Common myeloid progenitor, CD34-positive (primary cell): Measurements from ENCODE around the gene SLC24A3.

Source experiments
- CTCF ChIA-PET: fragments of 350-600 bp; sonication (Branson Sonifier 250); formaldehyde crosslinking; loops from one replicate; lab custom pipeline; 2021; ENCODE audit warnings: antibody characterized with exemption; lab: Charles Lee
- POLR2A ChIA-PET: fragments of 350-600 bp; sonication (Branson Sonifier 250); formaldehyde crosslinking; loops from one replicate; lab custom pipeline; 2021; ENCODE audit warnings: antibody characterized with exemption; lab: Charles Lee
- DNase-seq, 3 donors: peaks; one replicate each; pipeline versions ENCODE4 v3.0.0 to v3.0.0-alpha.2; 2013
- H3K27ac ChIP-seq, 2 experiments: 1 replicate in 1 of 2; 2 replicates in 1 of 2; pipeline ENCODE4 v1.7.0; 2013; ENCODE audit warnings: inconsistent platforms in 2 of 2, low read length in 2 of 2, mild to moderate bottlenecking in 2 of 2, low read depth in 1 of 2, moderate library complexity in 1 of 2; ENCODE audit not compliant: severe bottlenecking in 2 of 2, insufficient read depth in 1 of 2, poor library complexity in 1 of 2
- H3K27me3 ChIP-seq, 5 experiments: replicated peaks in 2 of 5; 1 replicate in 3 of 5; 2 replicates in 2 of 5; pipeline versions ENCODE4 v1.6.1 to v1.7.0; 2013; ENCODE audit warnings: low read length in 4 of 5, mild to moderate bottlenecking in 2 of 5, moderate library complexity in 2 of 5, inconsistent platforms in 1 of 5; ENCODE audit not compliant: insufficient read depth in 5 of 5, control insufficient read depth in 4 of 5
- H3K36me3 ChIP-seq, 4 experiments: 1 replicate in 2 of 4; 2 replicates in 2 of 4; pipeline versions ENCODE4 v1.6.1 to v1.7.0; 2013; ENCODE audit warnings: low read length in 3 of 4, control low read depth in 1 of 4, mild to moderate bottlenecking in 1 of 4; ENCODE audit not compliant: control insufficient read depth in 4 of 4, insufficient read depth in 4 of 4
- H3K4me1 ChIP-seq, 4 experiments: 1 replicate in 3 of 4; 2 replicates in 1 of 4; pipeline versions ENCODE4 v1.6.1 to v1.7.1; 2013; ENCODE audit warnings: low read length in 3 of 4, mild to moderate bottlenecking in 3 of 4, control low read depth in 1 of 4, inconsistent platforms in 1 of 4, moderate library complexity in 1 of 4; ENCODE audit not compliant: control insufficient read depth in 4 of 4, insufficient read depth in 4 of 4; ENCODE audit errors: control extremely low read depth in 1 of 4
- H3K4me3 ChIP-seq, 7 experiments: 1 replicate in 4 of 7; 2 replicates in 3 of 7; pipeline versions ENCODE4 v1.5.1 to v1.7.0; 2013; ENCODE audit warnings: mild to moderate bottlenecking in 7 of 7, low read length in 6 of 7, moderate library complexity in 6 of 7, inconsistent platforms in 2 of 7, low read depth in 2 of 7, control low read depth in 1 of 7; ENCODE audit not compliant: insufficient read depth in 4 of 7, control insufficient read depth in 1 of 7; ENCODE audit errors: extremely low read depth in 1 of 7
- H3K9me3 ChIP-seq, 5 experiments: 1 replicate in 4 of 5; 2 replicates in 1 of 5; pipeline versions ENCODE4 v1.6.1 to v1.7.1; 2013; ENCODE audit warnings: low read length in 4 of 5, mild to moderate bottlenecking in 2 of 5, inconsistent platforms in 1 of 5, low read depth in 1 of 5, moderate library complexity in 1 of 5; ENCODE audit not compliant: control insufficient read depth in 4 of 5, insufficient read depth in 2 of 5; ENCODE audit errors: control extremely low read depth in 1 of 5
- WGBS: methylation state at CpG from one replicate; pipeline ENCODE4 v1.1.5; 2013; ENCODE audit not compliant: insufficient coverage; 5-methylcytosine and 5-hydroxymethylcytosine counted together

The SLC24A3 gene

DNA sequence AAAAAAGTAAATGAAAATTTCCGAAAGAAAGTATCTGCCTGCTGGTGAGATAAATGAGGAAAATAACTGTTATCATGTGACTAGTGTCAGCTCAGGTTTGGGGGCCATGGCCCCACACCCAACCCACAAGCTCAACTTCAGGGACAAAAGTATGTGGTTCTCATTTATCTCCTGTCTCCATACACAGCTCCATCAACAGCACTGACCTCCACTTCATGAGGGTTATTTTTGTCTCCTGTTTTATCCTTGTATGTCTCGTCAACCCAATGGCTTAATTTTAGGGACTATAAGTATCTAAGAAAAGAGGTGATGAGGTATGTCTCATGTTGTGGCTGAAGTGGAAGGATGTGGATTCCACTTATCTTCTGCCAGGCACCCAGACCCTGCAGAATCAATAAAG, 274.0 kb downstream of the SLC24A3 start:
- DNase-seq = peak in 2 of 3 donors; percentile 29 to 44
- H3K27me3 ChIP-seq = no peaks in the 10 kb centered on the region
- H3K4me3 ChIP-seq = no peak overlapping the region
- H3K27ac ChIP-seq = no peak overlapping the region
- ChIA-PET CTCF (no interaction called here), POLR2A (no interaction called here)
- H3K36me3 ChIP-seq = no peaks in the 10 kb centered on the region
- no peaks in the 10 kb centered on the region for H3K9me3 ChIP-seq
- peaks cover 0 to 3% (median 1%) of the 10 kb centered on the region in 4 experiments for H3K4me1 ChIP-seq
- no CpG with 5 or more reads among the region's 2 CpGs for WGBS

GRCh38 chr20:19487420-19487819, 275.0 kb downstream of the SLC24A3 start:
- POLR2A ChIA-PET = no interaction called here

DNA sequence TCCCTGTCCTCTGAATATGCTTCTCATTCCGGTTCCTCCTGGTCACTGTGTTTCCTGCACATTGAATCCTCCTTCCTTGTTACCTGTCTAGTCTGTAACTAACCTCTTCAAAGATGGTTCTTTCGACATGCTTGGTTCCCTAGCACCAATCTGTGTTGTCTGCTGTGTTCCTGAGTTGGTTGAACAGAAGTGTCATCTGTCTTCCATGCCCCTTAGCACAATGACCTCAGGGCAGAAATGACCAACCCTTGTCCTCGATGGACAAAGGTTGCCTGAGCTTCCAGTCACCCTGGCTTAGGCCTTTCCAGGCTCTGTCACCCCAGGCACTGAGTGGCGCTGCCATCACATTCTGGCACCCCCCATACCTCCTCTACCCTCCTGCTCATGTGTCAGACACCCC, 278.8 kb downstream of the SLC24A3 start:
- no peak overlapping the region for H3K4me3 ChIP-seq
- POLR2A ChIA-PET = no interaction called here
- WGBS = 98% methylated on average over 4 of the region's 4 CpGs
- H3K27ac ChIP-seq = no peak overlapping the region
- CTCF ChIA-PET = no interaction called here
- DNase-seq = no peak
- no peaks in the 10 kb centered on the region for H3K27me3 ChIP-seq
- peaks cover 0 to 3% (median 1%) of the 10 kb centered on the region in 4 experiments for H3K4me1 ChIP-seq
- H3K36me3 ChIP-seq = no peaks in the 10 kb centered on the region
- no peaks in the 10 kb centered on the region for H3K9me3 ChIP-seq

More at GRCh38 chr20:19487420-19487819, 275.0 kb downstream of the SLC24A3 start:
- H3K4me1 ChIP-seq = peaks cover 0 to 3% (median 1%) of the 10 kb centered on the region in 4 experiments
- H3K4me3 ChIP-seq = no peak overlapping the region
- no peaks in the 10 kb centered on the region for H3K36me3 ChIP-seq
- H3K27me3 ChIP-seq = no peaks in the 10 kb centered on the region
- no peaks in the 10 kb centered on the region for H3K9me3 ChIP-seq
- no peak for DNase-seq
- CTCF ChIA-PET = interaction anchor here (0.9 kb wide), 1 partner anchor 15 kb away, joined by 3 read pairs; no protein-coding TSS in a partner anchor
- no peak overlapping the region for H3K27ac ChIP-seq
- WGBS = 83% methylated on average over 1 of the region's 1 CpG

DNA sequence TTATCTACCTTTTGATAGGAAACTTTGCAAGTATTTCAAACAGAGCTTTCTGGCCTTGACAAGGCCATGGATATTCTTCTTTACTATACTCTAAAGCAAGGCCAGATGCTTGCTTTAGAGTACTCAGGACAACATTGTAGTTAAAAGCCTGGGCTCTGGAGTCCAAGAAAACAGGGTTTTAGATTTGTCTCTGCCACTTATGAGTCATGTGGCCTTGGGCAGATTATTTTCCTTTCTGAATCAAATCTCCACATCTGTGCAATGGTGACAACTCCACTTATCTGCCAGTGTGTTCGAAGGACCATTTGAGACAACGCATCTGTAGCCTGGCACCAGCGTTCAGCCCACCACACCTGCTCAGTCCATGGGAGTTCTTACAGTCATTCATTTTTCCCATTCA, 279.7 kb downstream of the SLC24A3 start:
- CTCF ChIA-PET = interaction anchor here (0.8 kb wide), 1 partner anchor 35 kb away, joined by 4 read pairs; no protein-coding TSS in a partner anchor
- Histone ChIP-seq H3K4me3 (no peak overlapping the region), H3K27ac (no peak overlapping the region), H3K9me3 (no peaks in the 10 kb centered on the region), H3K36me3 (no peaks in the 10 kb centered on the region), H3K4me1 (no peaks in the 10 kb centered on the region), H3K27me3 (no peaks in the 10 kb centered on the region)
- DNase-seq = no peak
- 94% methylated on average over 3 of the region's 3 CpGs for WGBS
- POLR2A ChIA-PET = no interaction called here

GRCh38 chr20:19492687-19493336, 280.4 kb downstream of the SLC24A3 start:
- H3K27ac ChIP-seq = no peak overlapping the region
- no peaks in the 10 kb centered on the region for H3K27me3 ChIP-seq
- CTCF ChIA-PET = interaction anchor here (0.8 kb wide), 1 partner anchor 35 kb away, joined by 4 read pairs; no protein-coding TSS in a partner anchor
- no peaks in the 10 kb centered on the region for H3K4me1 ChIP-seq
- POLR2A ChIA-PET = no interaction called here
- H3K36me3 ChIP-seq = no peaks in the 10 kb centered on the region
- no peak overlapping the region for H3K4me3 ChIP-seq
- 86% methylated on average over 2 of the region's 6 CpGs for WGBS
- H3K9me3 ChIP-seq = no peaks in the 10 kb centered on the region
- no peak for DNase-seq

DNA sequence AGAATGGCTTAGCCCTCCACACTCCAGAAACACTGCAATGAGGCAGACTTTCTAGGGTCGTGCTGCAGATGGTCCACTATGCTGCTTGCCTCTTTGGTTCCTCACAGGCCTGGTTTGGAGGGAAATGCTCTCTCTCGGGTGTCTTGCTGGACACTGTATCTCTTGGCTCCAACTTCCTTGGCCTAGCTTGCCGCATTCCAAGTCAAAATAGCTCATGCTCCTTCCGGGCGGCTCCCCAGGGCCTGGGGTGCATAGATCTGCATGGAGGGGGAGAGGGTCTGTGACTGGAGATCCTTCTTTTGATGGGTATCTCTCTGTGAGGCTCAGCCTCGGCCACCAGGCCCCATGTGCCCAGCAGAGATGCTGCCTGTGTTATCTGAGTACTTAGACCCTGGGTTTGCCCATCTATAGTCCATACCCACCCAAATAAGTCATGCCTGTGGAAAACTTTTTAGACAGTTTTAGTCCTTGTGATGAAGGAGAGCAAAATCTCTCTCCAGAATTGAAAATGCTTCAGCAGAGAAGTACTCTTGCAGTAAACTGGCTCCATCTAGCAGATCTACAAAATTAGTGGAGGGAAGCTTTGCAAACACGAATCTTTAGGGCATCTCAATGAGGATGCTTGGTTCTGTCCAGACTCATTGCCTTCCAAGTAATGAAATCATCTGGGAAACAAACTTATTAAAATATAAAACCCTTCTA, 281.5 kb downstream of the SLC24A3 start:
- Histone ChIP-seq H3K4me1 (peaks cover 0 to 8% (median 4%) of the 10 kb centered on the region in 4 experiments), H3K9me3 (no peaks in the 10 kb centered on the region), H3K4me3 (no peak overlapping the region), H3K36me3 (no peaks in the 10 kb centered on the region), H3K27ac (no peak overlapping the region), H3K27me3 (no peaks in the 10 kb centered on the region)
- CTCF ChIA-PET = interaction anchor here (1.5 kb wide), 1 partner anchor 16 kb away, joined by 3 read pairs; no protein-coding TSS in a partner anchor
- WGBS = 89% methylated on average over 5 of the region's 7 CpGs
- no peak for DNase-seq
- POLR2A ChIA-PET = no interaction called here
